ENCODE results near the gene ARSB.
A peak's percentile ranks its signal among the peaks of the same experiment; 100 is the strongest.
"Not testable (repeated sequence)": the region's sequence is repeated elsewhere in the genome, so short reads cannot be mapped to it uniquely, and the experiment has no call there.

ARSB gene

DNA sequence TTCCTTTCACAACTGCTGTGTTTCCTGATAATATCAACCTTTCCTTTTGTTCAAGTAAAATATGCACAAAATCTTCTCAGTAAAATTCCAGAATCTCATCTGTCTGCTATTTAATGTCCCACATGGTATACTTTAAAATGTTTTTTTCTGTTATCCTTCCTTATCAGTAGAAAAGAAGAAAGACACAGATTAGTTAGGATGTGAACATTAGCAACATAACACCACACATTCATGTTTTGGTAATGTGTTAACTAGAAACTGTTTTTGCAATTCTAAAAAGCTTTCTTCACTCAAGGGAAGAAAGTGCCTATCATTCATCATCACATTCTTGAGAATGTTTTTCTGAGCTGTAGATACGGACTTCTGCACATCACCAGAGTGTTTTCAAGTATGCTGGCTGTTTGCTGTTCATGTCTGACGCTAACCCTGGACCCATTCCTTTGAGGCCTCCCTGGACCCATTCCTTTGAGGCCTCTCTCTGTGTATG lies 10.5 kb upstream of the ARSB start:
- DNase-seq (ENCODE audit: low read depth): no peak

- DNase-seq (ENCODE audit: low read depth): no peak
Observed at GRCh38 chr5:78993165-78993564, 8.1 kb upstream of the ARSB start.

DNA sequence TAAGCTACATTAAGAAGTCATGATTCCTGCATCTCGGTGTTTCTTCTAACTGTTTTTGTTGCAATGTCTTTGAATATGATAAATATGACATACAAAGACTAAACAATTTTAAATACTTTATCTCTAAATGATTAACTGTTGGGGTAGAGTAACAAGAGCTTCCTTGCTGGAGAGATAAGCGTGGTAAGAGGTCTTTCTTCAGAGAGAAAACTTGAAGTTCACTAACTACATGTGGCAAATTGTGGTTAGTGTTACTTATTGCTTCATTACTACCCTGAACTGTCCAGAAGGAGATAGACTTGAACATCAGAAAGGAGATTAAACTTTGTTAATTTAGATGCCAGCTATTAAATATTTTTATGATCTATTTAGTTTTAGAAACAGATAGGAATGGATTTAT lies 7.0 kb upstream of the ARSB start:
- DNase-seq (ENCODE audit: low read depth): no peak

GRCh38 chr5:78989080-78989479 lies 4.0 kb upstream of the ARSB start:
- DNase-seq (ENCODE audit: low read depth): no peak

DNA sequence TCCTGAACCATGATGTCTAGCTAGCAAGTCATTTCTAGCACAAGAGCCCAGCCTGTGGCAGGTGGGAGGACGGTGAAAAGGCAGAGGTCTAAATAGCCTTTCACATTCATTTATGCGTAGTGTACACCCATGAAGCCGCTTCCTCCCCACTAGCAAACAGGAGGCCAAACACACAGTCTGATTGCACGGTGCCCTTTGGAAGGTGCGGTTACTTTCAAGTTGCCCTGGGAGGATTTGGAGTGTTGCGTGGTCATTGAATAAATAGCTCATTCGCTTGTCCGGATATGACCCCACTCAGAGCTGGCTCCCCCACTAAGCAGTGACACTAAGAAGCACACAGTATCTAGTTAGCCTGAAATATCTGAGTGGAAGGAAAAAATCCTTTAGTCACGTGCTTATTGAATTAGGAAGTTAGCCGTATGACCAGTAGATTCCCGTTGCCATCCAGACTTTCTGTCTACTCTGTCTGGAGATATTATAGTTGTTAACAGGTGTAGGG lies 664 bp upstream of the ARSB start:
- DNase-seq (ENCODE audit: low read depth): no peak

DNA sequence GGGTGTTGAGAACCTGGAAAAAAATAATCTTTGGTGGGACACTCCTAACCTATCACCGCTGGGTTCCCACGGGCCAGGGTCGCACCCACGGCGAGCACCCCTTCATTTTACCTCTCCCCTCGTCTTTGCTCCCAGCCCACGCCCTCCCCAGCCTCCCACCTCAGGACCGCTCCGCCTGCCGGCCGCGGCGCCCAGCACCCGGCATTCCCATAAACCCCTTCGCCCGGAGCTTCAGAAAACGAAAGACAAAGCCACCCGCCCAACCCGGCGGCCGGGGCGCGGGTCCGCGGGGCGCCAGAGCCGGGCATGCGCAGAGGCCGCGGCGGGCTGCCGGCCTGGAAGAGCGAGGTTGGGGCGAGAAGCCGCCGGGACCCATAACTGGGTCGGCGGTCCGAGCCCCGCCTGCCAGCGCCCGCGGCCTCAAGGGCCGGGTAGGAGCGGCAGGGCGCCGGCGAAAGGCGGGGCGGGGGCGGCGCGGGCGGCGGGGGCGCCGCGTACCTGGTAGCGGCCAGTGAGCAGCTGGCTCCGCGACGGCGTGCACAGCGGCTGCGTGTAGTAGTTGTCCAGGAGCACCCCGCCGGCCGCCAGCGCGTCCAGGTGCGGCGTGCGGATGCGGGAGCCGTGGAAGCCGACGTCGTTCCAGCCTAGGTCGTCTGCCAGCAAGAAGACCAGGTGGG lies 533 bp downstream of the ARSB start:
- peak; percentile 31 for DNase-seq (ENCODE audit: low read depth)

- DNase-seq (ENCODE audit: low read depth): no peak
Observed at GRCh38 chr5:78983601-78984438, 1.3 kb downstream of the ARSB start.

- DNase-seq (ENCODE audit: low read depth): not testable (repeated sequence)
Observed at GRCh38 chr5:78983194-78983593, 1.9 kb downstream of the ARSB start.

GRCh38 chr5:78979909-78980308 lies 5.2 kb downstream of the ARSB start:
- DNase-seq (ENCODE audit: low read depth): no peak

- no peak for DNase-seq (ENCODE audit: low read depth)
Observed at GRCh38 chr5:78979117-78979742, 5.9 kb downstream of the ARSB start.

DNA sequence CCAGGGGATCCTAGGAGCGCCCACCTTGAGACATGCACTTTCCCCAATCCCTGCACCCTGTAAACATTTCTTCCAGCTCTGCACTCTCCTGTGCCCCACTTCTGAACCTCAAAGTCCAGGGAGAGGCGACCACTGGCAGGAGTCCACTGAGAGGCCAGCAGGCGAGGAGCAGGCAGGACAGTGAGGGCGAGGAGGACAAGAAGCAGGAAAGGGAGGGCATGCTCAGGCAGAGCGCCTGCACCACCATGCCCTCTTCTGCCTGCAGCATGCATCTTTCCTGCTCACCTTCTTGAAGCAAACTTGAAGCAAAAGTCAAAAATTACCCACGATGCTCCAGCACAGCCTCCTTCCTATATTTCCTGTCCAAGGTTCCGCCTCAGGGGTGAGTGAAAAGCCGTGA lies 10.1 kb downstream of the ARSB start:
- no peak for DNase-seq (ENCODE audit: low read depth)

DNA sequence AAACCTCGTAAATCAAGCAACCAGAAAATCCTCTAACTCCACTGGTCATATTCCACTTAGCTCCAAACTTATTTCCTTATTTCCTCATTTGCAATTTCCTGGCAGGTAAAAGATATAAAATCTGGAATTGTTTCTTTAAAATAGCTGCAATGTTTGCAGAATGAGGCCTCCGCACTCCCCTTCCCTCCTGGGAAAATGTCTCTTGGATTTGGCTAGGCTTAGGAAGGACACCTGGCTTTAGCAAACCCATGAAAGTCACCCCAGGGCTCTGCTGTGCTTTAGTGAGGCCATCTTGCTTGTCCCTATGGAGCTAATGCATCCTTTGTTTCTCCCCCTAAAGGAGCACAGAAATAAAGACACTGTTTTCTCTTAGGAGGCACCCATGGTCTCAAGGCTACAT lies 10.5 kb downstream of the ARSB start:
- no peak for DNase-seq (ENCODE audit: low read depth)

DNA sequence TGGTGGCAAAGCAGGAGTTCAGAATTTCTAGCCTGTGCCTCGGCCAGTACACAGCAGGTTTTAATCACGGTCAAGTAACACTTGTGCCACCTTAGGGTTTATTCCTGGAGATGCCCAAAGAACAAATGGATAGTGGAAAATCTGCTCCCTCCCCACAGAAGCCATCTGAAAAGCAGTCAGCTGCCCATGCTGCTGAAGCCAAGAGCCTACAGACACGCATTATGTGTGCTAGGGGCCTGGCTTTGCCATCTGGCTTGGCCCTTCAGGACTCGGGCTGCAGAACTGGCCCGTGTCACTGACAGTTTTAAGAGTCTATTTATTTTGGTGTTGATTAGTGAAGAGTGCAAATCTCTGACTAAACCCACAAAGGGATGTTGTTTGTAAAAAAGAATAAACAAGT lies 11.1 kb downstream of the ARSB start:
- no peak for DNase-seq (ENCODE audit: low read depth)

DNA sequence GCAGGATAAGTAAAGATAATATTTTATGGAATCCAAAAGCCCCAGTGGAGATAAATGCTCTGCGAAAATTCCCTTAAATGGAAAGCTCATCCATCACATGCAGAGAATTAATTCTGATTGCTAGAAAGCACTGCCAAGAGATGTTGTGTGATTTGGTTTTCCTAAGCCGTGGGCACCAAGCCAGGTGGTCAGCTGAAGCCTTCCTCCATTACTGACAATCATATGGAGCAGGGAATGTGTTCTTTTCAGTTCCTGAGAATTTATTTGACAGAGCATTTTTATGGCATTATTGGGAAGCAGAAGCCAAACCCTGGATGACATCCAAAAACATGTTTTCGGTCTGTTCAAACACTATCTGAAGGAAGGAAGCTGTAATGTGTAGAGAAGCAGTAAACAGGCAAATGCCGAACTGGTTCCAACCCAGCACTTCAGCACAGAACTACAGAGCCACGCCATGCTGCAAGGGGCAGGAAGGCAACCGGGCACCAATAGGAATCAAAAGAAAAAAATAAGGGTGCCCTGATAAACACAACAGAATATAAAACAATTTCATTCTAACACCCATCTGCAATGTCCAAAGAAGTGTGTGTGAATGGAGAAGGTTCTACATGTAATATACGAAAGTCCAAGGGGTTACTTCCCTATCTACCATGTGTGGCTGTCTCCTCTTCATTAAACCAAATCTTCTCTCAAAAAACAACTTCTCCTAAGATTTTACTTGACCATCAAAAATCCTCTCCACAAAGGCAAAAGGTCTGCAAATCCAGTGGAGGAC lies 12.3 kb downstream of the ARSB start:
- no peak for DNase-seq (ENCODE audit: low read depth)

GRCh38 chr5:78971998-78972397 lies 13.1 kb downstream of the ARSB start:
- DNase-seq (ENCODE audit: low read depth): no peak

GRCh38 chr5:78968781-78969180 lies 16.3 kb downstream of the ARSB start:
- no peak for DNase-seq (ENCODE audit: low read depth)

GRCh38 chr5:78964889-78965288 lies 20.2 kb downstream of the ARSB start:
- no peak for DNase-seq (ENCODE audit: low read depth)

DNA sequence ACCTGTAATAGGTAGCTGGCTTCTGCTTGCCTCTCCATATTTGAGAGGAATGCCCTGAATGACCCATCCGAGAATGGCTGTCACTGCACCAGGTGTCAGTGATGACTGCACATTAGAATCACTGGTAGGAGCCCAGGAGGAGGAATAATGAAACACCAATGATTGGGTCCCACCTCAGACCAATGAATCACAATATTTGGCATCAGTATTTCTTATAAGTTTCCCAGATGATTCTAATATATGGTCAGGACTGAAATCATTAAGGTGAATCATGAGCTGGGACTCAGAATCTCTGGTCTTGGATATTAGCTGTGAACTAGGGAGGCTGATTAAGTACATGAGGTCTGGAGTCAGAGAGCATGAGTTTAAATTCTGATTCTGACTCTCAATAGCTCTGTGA lies 23.4 kb downstream of the ARSB start:
- DNase-seq (ENCODE audit: low read depth): no peak

GRCh38 chr5:78959767-78960166 lies 25.3 kb downstream of the ARSB start:
- no peak for DNase-seq (ENCODE audit: low read depth)

DNA sequence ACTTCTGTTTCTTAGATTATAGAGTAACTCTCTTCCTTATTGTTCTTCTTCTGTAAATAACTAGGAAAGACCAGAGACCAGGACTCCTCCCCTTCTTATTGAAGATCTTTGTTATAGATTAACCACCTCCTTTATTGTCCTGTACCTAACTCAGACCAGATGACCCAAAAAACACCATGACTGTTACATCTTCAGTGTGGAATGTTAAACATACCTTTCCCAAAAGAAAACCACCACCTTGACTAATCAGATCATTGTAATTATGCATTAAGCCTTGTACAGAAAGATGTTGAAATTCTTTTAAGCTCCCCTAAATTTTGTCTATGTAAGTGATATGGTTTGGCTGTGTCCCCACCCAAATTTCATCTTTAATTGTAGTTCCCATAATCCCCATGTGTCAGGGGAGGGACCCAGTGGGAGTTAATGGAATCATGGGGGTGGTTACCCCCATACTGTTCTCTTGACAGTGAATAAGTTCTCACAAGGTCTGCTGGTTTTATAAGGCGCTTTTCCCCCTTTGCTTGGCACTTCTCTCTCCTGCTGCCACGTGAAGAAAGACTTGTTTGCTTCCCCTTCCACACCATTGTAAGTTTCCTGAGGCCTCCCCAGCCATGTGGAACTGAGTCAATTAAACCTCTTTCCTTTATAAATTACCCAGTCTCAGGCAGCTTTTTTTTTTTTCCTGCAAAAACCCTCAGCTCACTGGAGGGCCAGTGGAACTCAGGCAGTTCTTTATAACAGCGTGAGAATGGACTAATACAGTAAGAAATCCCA lies 26.3 kb downstream of the ARSB start:
- no peak for DNase-seq (ENCODE audit: low read depth)

DNA sequence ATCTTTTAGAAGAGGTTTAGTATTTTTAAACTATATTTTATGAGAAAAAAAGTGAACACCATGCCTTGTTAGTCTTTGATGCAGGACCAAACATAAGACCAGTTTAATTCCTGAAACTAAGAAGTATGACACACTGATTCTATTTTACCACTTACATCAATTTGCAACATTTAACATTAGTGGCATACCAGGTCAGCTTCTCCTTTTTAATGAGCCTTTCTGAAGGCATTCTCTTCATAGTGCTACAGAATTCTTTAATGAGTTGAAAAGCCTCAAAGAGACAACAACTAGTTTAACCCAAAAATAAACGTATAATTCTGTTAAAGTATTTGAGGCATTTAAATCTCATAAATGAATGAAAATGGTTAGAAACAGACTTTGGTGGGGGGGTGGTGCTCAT lies 28.2 kb downstream of the ARSB start:
- no peak for DNase-seq (ENCODE audit: low read depth)
